GM18517 (cell line): ENCODE results near the gene XPC.

Source experiments
- ATAC-seq: cut with Tn5 transposase; IDR thresholded peaks from one replicate; pipeline ENCODE4 v1.9.1; 2021; ENCODE audit warnings: mild to moderate bottlenecking, moderate library complexity; ENCODE audit not compliant: unreplicated experiment

Gene XPC

GRCh38 chr3:14208977-14209394, 30.6 kb upstream of the XPC start:
- ATAC-seq = no peak

GRCh38 chr3:14208168-14208567, 29.8 kb upstream of the XPC start:
- no peak for ATAC-seq

GRCh38 chr3:14206548-14207177, 28.3 kb upstream of the XPC start:
- no peak for ATAC-seq

- no peak for ATAC-seq
These were observed 26.3 kb upstream of the XPC start for GRCh38 chr3:14204515-14205284.

- ATAC-seq = no peak
These were observed 25.2 kb upstream of the XPC start for GRCh38 chr3:14203521-14204079.

GRCh38 chr3:14202874-14203520, 24.6 kb upstream of the XPC start:
- no peak for ATAC-seq

GRCh38 chr3:14201940-14202684, 23.7 kb upstream of the XPC start:
- ATAC-seq = no peak

GRCh38 chr3:14200841-14201240, 22.4 kb upstream of the XPC start:
- no peak for ATAC-seq

- no peak for ATAC-seq
These were observed 21.9 kb upstream of the XPC start for GRCh38 chr3:14200276-14200675.

GRCh38 chr3:14199641-14200040, 21.2 kb upstream of the XPC start:
- no peak for ATAC-seq

- ATAC-seq = no peak
These were observed 16.5 kb upstream of the XPC start for GRCh38 chr3:14194865-14195264.

- no peak for ATAC-seq
These were observed 9.8 kb upstream of the XPC start for GRCh38 chr3:14188041-14188754.

GRCh38 chr3:14186854-14187458, 8.6 kb upstream of the XPC start:
- ATAC-seq = no peak

- ATAC-seq = no peak
These were observed 4.7 kb upstream of the XPC start for GRCh38 chr3:14183015-14183577.

GRCh38 chr3:14181253-14181652, 2.9 kb upstream of the XPC start:
- ATAC-seq = no peak

- ATAC-seq = no peak
These were observed 1.4 kb upstream of the XPC start for GRCh38 chr3:14179795-14180194.

- no peak for ATAC-seq
These were observed 689 bp upstream of the XPC start for GRCh38 chr3:14179114-14179465.

GRCh38 chr3:14177580-14178246, 688 bp downstream of the XPC start:
- ATAC-seq = peak; percentile 6

- no peak for ATAC-seq
These were observed 2.9 kb downstream of the XPC start for GRCh38 chr3:14175383-14176037.
